Stimulated activated CD8-positive, alpha-beta memory T cell treated with anti-CD3 and anti-CD28 coated beads, Interleukin-12 subunit alpha, Interleukin-12 subunit beta, amount 100 ng/mL, for 1 hour (primary cell): ENCODE data around the gene LCLAT1.
"Not testable (repeated sequence)": the region's sequence is repeated elsewhere in the genome, so short reads cannot be mapped to it uniquely, and the experiment has no call there.

Experiments
- DNase-seq: peaks from one replicate; pipeline ENCODE4 v3.0.0-alpha.2; 2020; ENCODE audit warnings: low read depth

Gene LCLAT1

GRCh38 chr2:30488012-30488659 is 41.1 kb downstream of the LCLAT1 start:
- DNase-seq: no peak

- no peak for DNase-seq
Measured at GRCh38 chr2:30491225-30491624, 44.2 kb downstream of the LCLAT1 start.

- DNase-seq: no peak
Measured at GRCh38 chr2:30492185-30492584, 45.1 kb downstream of the LCLAT1 start.

GRCh38 chr2:30492619-30493018 is 45.6 kb downstream of the LCLAT1 start:
- DNase-seq: no peak

- DNase-seq: no peak
Measured at GRCh38 chr2:30493440-30493839, 46.4 kb downstream of the LCLAT1 start.

- DNase-seq: not testable (repeated sequence)
Measured at GRCh38 chr2:30495896-30496295, 48.9 kb downstream of the LCLAT1 start.

- no peak for DNase-seq
Measured at GRCh38 chr2:30499681-30500080, 52.6 kb downstream of the LCLAT1 start.

- DNase-seq: no peak
Measured at GRCh38 chr2:30500699-30501098, 53.7 kb downstream of the LCLAT1 start.

- DNase-seq: no peak
Measured at GRCh38 chr2:30502310-30502709, 55.3 kb downstream of the LCLAT1 start.

- DNase-seq: no peak
Measured at GRCh38 chr2:30503007-30503694, 56.1 kb downstream of the LCLAT1 start.

GRCh38 chr2:30503695-30504052 is 56.6 kb downstream of the LCLAT1 start:
- DNase-seq: no peak

- no peak for DNase-seq
Measured at GRCh38 chr2:30504731-30505130, 57.7 kb downstream of the LCLAT1 start.

GRCh38 chr2:30505500-30506180 is 58.6 kb downstream of the LCLAT1 start:
- no peak for DNase-seq

- DNase-seq: not testable (repeated sequence)
Measured at GRCh38 chr2:30507460-30507859, 60.4 kb downstream of the LCLAT1 start.

- no peak for DNase-seq
Measured at GRCh38 chr2:30509716-30510115, 62.7 kb downstream of the LCLAT1 start.

- DNase-seq: no peak
Measured at GRCh38 chr2:30510409-30510808, 63.4 kb downstream of the LCLAT1 start.

GRCh38 chr2:30511122-30512083 is 64.4 kb downstream of the LCLAT1 start:
- DNase-seq: no peak

- DNase-seq: no peak
Measured at GRCh38 chr2:30512243-30512886, 65.3 kb downstream of the LCLAT1 start.

- DNase-seq: not testable (repeated sequence)
Measured at GRCh38 chr2:30513649-30514048, 66.6 kb downstream of the LCLAT1 start.

- no peak for DNase-seq
Measured at GRCh38 chr2:30514134-30514847, 67.2 kb downstream of the LCLAT1 start.

- no peak for DNase-seq
Measured at GRCh38 chr2:30514848-30515435, 67.9 kb downstream of the LCLAT1 start.
